HuH-7.5 (cell line): ENCODE results near the gene MLANA.

Experiments
- DNase-seq: peaks from one replicate; pipeline ENCODE4 v3.0.0; 2011; ENCODE audit warnings: low spot score

The MLANA gene

GRCh38 chr9:5958273-5958672 is 67.6 kb downstream of the MLANA start:
- no peak for DNase-seq
